Stimulated activated CD4-positive, alpha-beta T cell treated with anti-CD3 and anti-CD28 coated beads, Interleukin-1b, Interleukin-23, amount 100 ng/mL, for 1 hour (primary cell): ENCODE results near the gene OGFOD3.

Experiments used
- DNase-seq, 2 donors: peaks; one replicate each; pipeline ENCODE4 v3.0.0-alpha.2; 2020; ENCODE audit warnings: low read depth in 2 of 2

Gene OGFOD3

GRCh38 chr17:82446649-82447048 is 28.3 kb upstream of the OGFOD3 start:
- no peak for DNase-seq

GRCh38 chr17:82446124-82446523 is 27.7 kb upstream of the OGFOD3 start:
- no peak for DNase-seq

GRCh38 chr17:82445542-82445941 is 27.2 kb upstream of the OGFOD3 start:
- DNase-seq: no peak

- DNase-seq: no peak
These were observed 26.6 kb upstream of the OGFOD3 start for GRCh38 chr17:82444941-82445521.

- no peak for DNase-seq
These were observed 26.0 kb upstream of the OGFOD3 start for GRCh38 chr17:82444284-82444893.

GRCh38 chr17:82443465-82444283 is 25.3 kb upstream of the OGFOD3 start:
- no peak for DNase-seq

GRCh38 chr17:82442643-82443464 is 24.5 kb upstream of the OGFOD3 start:
- DNase-seq: no peak

- no peak for DNase-seq
These were observed 23.5 kb upstream of the OGFOD3 start for GRCh38 chr17:82441691-82442487.

- no peak for DNase-seq
These were observed 22.7 kb upstream of the OGFOD3 start for GRCh38 chr17:82440991-82441627.

- DNase-seq: no peak
These were observed 22.1 kb upstream of the OGFOD3 start for GRCh38 chr17:82440469-82440981.

- DNase-seq: no peak
These were observed 21.5 kb upstream of the OGFOD3 start for GRCh38 chr17:82439829-82440365.

- no peak for DNase-seq
These were observed 20.9 kb upstream of the OGFOD3 start for GRCh38 chr17:82439194-82439828.

- no peak for DNase-seq
These were observed 20.2 kb upstream of the OGFOD3 start for GRCh38 chr17:82438401-82439193.

GRCh38 chr17:82437325-82437668 is 18.9 kb upstream of the OGFOD3 start:
- DNase-seq: no peak

GRCh38 chr17:82436601-82437324 is 18.4 kb upstream of the OGFOD3 start:
- no peak for DNase-seq

- no peak for DNase-seq
These were observed 17.5 kb upstream of the OGFOD3 start for GRCh38 chr17:82435601-82436583.

- no peak for DNase-seq
These were observed 16.7 kb upstream of the OGFOD3 start for GRCh38 chr17:82435103-82435502.
